Measurements from ENCODE around the gene TCFL5. TPM values are rescaled to one million over a fixed set of nuclear protein-coding genes. Genes with fewer than 3 reads are reported as not detected.

The TCFL5 gene
- total RNA-seq, 4 donors from 2014 or later = 15.3 to 26.6 (median 20.6) TPM

GRCh38 chr20:62801284-62802010 lies 60.2 kb downstream of the TCFL5 start:
- Histone ChIP-seq H3K27ac (no peak overlapping the region), H3K4me1 (peaks cover 11 to 16% of the 10 kb centered on the region in 2 donors), H3K9me3 (no peaks in the 10 kb centered on the region), H3K36me3 (peaks cover 17 to 19% of the 10 kb centered on the region in 2 donors), H3K27me3 (no peaks in the 10 kb centered on the region), H3K4me3 (replicated peaks in 1 of 3) (no peak overlapping the region)
- TF ChIP-seq POLR2A (IDR thresholded peaks at IDR 0.05) (no peak), CTCF (IDR thresholded peaks at IDR 0.05) (no peak)
- no peak for DNase-seq
- intact Hi-C loops (cut with DNase I) = no loop called here
- WGBS, 2 donors = 88 to 93% methylated on average over 14 to 15 of the region's 15 CpGs

GRCh38 chr20:62800314-62801259 lies 61.0 kb downstream of the TCFL5 start:
- Histone ChIP-seq H3K4me3 (replicated peaks in 1 of 3) (no peak overlapping the region), H3K27ac (no peak overlapping the region), H3K9me3 (no peaks in the 10 kb centered on the region), H3K36me3 (peaks cover 17 to 19% of the 10 kb centered on the region in 2 donors), H3K4me1 (peaks cover 7 to 8% of the 10 kb centered on the region in 2 donors), H3K27me3 (no peaks in the 10 kb centered on the region)
- no peak for DNase-seq
- 90 to 92% methylated on average over 19 to 26 of the region's 26 CpGs for WGBS, 2 donors
- intact Hi-C loops (cut with DNase I) = no loop called here
- no peak for TF ChIP-seq CTCF (IDR thresholded peaks at IDR 0.05)
- TF ChIP-seq POLR2A (IDR thresholded peaks at IDR 0.05) = no peak

GRCh38 chr20:62799873-62800272 lies 61.7 kb downstream of the TCFL5 start:
- DNase-seq = no peak
- peaks cover 17 to 19% of the 10 kb centered on the region in 2 donors for H3K36me3 ChIP-seq
- H3K4me1 ChIP-seq = peaks cover 8 to 10% of the 10 kb centered on the region in 2 donors
- TF ChIP-seq POLR2A (IDR thresholded peaks at IDR 0.05) (no peak), CTCF (IDR thresholded peaks at IDR 0.05) (no peak)
- intact Hi-C loops (cut with DNase I) = no loop called here
- no peak overlapping the region for H3K4me3 ChIP-seq (replicated peaks in 1 of 3)
- WGBS, 2 donors = 93 to 94% methylated on average over 7 to 10 of the region's 10 CpGs
- no peaks in the 10 kb centered on the region for H3K27me3 ChIP-seq
- no peak overlapping the region for H3K27ac ChIP-seq
- no peaks in the 10 kb centered on the region for H3K9me3 ChIP-seq

GRCh38 chr20:62799459-62799858 lies 62.2 kb downstream of the TCFL5 start:
- H3K9me3 ChIP-seq = no peaks in the 10 kb centered on the region
- WGBS, 2 donors = 94 to 96% methylated on average over 10 to 17 of the region's 19 CpGs

More at GRCh38 chr20:62799459-62799858, 62.2 kb downstream of the TCFL5 start:
- no peak overlapping the region for H3K27ac ChIP-seq
- intact Hi-C loops (cut with DNase I) = no loop called here
- peaks cover 17 to 19% of the 10 kb centered on the region in 2 donors for H3K36me3 ChIP-seq
- DNase-seq = no peak
- peaks cover 12 to 13% of the 10 kb centered on the region in 2 donors for H3K4me1 ChIP-seq
- H3K27me3 ChIP-seq = no peaks in the 10 kb centered on the region
- TF ChIP-seq POLR2A (IDR thresholded peaks at IDR 0.05) = no peak
- TF ChIP-seq CTCF (IDR thresholded peaks at IDR 0.05) = no peak
- no peak overlapping the region for H3K4me3 ChIP-seq (replicated peaks in 1 of 3)
